K562 (cell line): ENCODE data around the gene AMMECR1L. TPM values are rescaled to one million over a fixed set of nuclear protein-coding genes. Genes with fewer than 3 reads are reported as not detected.
"Not testable (repeated sequence)": the region's sequence is repeated elsewhere in the genome, so short reads cannot be mapped to it uniquely, and the experiment has no call there.

Source experiments
- ATAC-seq: fragments of 200-7000 bp; cut with Tn5 transposase; 3 replicates; pipeline ENCODE4 v1.9.1; 2020; ENCODE audit warnings: moderate library complexity
- BruUV-seq: library from RNA; stranded (reverse); fragments of 400-500 nt; replicated peaks from 2 replicates; lab custom pipeline; 2021; lab: Mats Ljungman, UMichigan
- CTCF ChIA-PET: fragments of 300-600 bp; formaldehyde crosslinking; extraction: SDS; loops from one replicate; lab custom pipeline; 2021; ENCODE audit warnings: low intra/inter-chr PET ratio; lab: Yijun Ruan, JAX
- POLR2A ChIA-PET: fragments of 300-600, 350-650 bp; sonication (Branson Sonifier 250); formaldehyde crosslinking; extraction: SDS; loops from one replicate; lab custom pipeline; 2021; ENCODE audit warnings: antibody characterized with exemption, inconsistent platforms; lab: Yijun Ruan, JAX
- DNase-seq, 4 experiments: peaks; one replicate each; pipeline versions ENCODE4 v3.0.0 to v3.0.0-alpha.2; 2011 to 2018; ENCODE audit warnings: low spot score in 3 of 4, mixed read lengths in 3 of 4; ENCODE audit errors: extremely low read depth in 1 of 4
- FAIRE-seq: peaks from 2 replicates; lab custom pipeline; 2011; peaks lifted over from hg19 to GRCh38; lab: Jason Lieb, UNC
- H2AFZ ChIP-seq: 2 replicates; pipeline ENCODE4 v1.6.0; 2011; ENCODE audit warnings: low read depth, low read length, control low read depth, inconsistent platforms
- H3K27ac ChIP-seq: fragments of 200-600 bp; 3 replicates; pipeline ENCODE4 v1.8.0; 2011; ENCODE audit warnings: low read depth, mild to moderate bottlenecking, control low read depth, inconsistent platforms, low read length, moderate library complexity, mixed read lengths; ENCODE audit errors: extremely low read depth
- H3K27me3 ChIP-seq, 2 experiments: fragments of 300-600 bp in 1 of 2; 2 replicates in 1 of 2; 3 replicates in 1 of 2; pipeline versions ENCODE4 v1.6.0 to v1.8.0; 2011; ENCODE audit warnings: inconsistent platforms in 2 of 2, low read length in 2 of 2, mild to moderate bottlenecking in 1 of 2, mixed read lengths in 1 of 2, moderate library complexity in 1 of 2; ENCODE audit not compliant: control insufficient read depth in 2 of 2, insufficient read depth in 2 of 2
- H3K36me3 ChIP-seq: fragments of 300-600 bp; 3 replicates; pipeline ENCODE4 v1.8.0; 2011; ENCODE audit warnings: mild to moderate bottlenecking, low read length, inconsistent platforms; ENCODE audit not compliant: control insufficient read depth, insufficient read depth
- H3K4me1 ChIP-seq, 2 experiments: fragments of 200-600 bp in 1 of 2; replicated peaks in 1 of 2; 2 replicates in 1 of 2; 3 replicates in 1 of 2; pipeline versions ENCODE4 v1.5.1 to v1.8.0; 2011; ENCODE audit warnings: inconsistent platforms in 2 of 2, low read length in 2 of 2, mild to moderate bottlenecking in 1 of 2, mixed read lengths in 1 of 2, moderate library complexity in 1 of 2; ENCODE audit not compliant: control insufficient read depth in 2 of 2, insufficient read depth in 2 of 2
- H3K4me2 ChIP-seq: 2 replicates; pipeline ENCODE4 v1.6.1; 2011; ENCODE audit warnings: low read length, control low read depth, inconsistent platforms, mixed read lengths; ENCODE audit not compliant: insufficient read depth
- H3K4me3 ChIP-seq: fragments of 200-600 bp; sonication (generic), shearing (Covaris generic); 2 replicates; pipeline ENCODE4 v1.5.1; 2016; ENCODE audit warnings: control low read depth, inconsistent platforms
- H3K79me2 ChIP-seq: fragments of 200-600 bp; 3 replicates; pipeline ENCODE4 v1.8.0; 2011; ENCODE audit warnings: low read length, inconsistent platforms; ENCODE audit not compliant: control insufficient read depth, insufficient read depth
- H3K9ac ChIP-seq, 2 experiments: 2 replicates each; pipeline versions ENCODE4 v1.6.0 to v1.6.1; 2011; ENCODE audit warnings: low read depth in 2 of 2, low read length in 2 of 2, control low read depth in 1 of 2, inconsistent platforms in 1 of 2, mild to moderate bottlenecking in 1 of 2, mixed read lengths in 1 of 2; ENCODE audit not compliant: insufficient read depth in 1 of 2
- H3K9me1 ChIP-seq: one replicate; pipeline ENCODE4 v1.6.0; 2011; ENCODE audit warnings: inconsistent platforms, mild to moderate bottlenecking, low read length, moderate library complexity; ENCODE audit not compliant: control insufficient read depth, insufficient read depth
- H3K9me3 ChIP-seq: replicated peaks from 2 replicates; pipeline ENCODE4 v1.5.1; 2011; ENCODE audit warnings: low read depth, low read length, inconsistent platforms; ENCODE audit not compliant: control insufficient read depth, insufficient read depth
- H4K20me1 ChIP-seq: replicated peaks from 2 replicates; pipeline ENCODE4 v1.6.1; 2011; ENCODE audit warnings: low read length, inconsistent platforms, mixed read lengths; ENCODE audit not compliant: control insufficient read depth, insufficient read depth
- CBX3 ChIP-seq, 2 experiments: IDR thresholded peaks; 1 replicate in 1 of 2; 2 replicates in 1 of 2; pipeline ENCODE4 v1.6.1; 2012; ENCODE audit warnings: inconsistent platforms in 2 of 2, low read length in 2 of 2, borderline replicate concordance in 1 of 2, control low read depth in 1 of 2
- MCM2 ChIP-seq: fragments of 450-650 bp; IDR thresholded peaks from 2 replicates; pipeline ENCODE4 v1.6.1; 2017; ENCODE audit warnings: low read depth, mild to moderate bottlenecking
- NELFE ChIP-seq: IDR thresholded peaks from 2 replicates; pipeline ENCODE4 v1.6.1; 2011; ENCODE audit warnings: mild to moderate bottlenecking; ENCODE audit not compliant: insufficient read depth, insufficient read length
- NFYB ChIP-seq: IDR thresholded peaks from 2 replicates; pipeline ENCODE4 v1.6.1; 2011; ENCODE audit warnings: mild to moderate bottlenecking, moderate library complexity; ENCODE audit not compliant: insufficient read length; ENCODE audit errors: extremely low read depth
- NR1H2 ChIP-seq: sonication (generic); formaldehyde crosslinking; IDR thresholded peaks from 2 replicates; pipeline ENCODE4 v1.4.0; 2020; ENCODE audit warnings: mild to moderate bottlenecking, missing genetic modification reagents
- STAT5A ChIP-seq: IDR thresholded peaks from 2 replicates; pipeline ENCODE4 v1.6.1; 2012; ENCODE audit warnings: low read length, inconsistent platforms, borderline replicate concordance
- ZBTB7A ChIP-seq: IDR thresholded peaks from 2 replicates; pipeline ENCODE4 v1.6.1; 2011; ENCODE audit warnings: low read depth, mild to moderate bottlenecking, low read length, moderate library complexity, borderline replicate concordance; ENCODE audit not compliant: control insufficient read depth
- ZEB2 ChIP-seq: fragments of 450-650 bp; IDR thresholded peaks from 2 replicates; pipeline ENCODE4 v1.6.1; 2016
- ZNF263 ChIP-seq: sonication (generic); formaldehyde crosslinking; IDR thresholded peaks from 2 replicates; pipeline ENCODE4 v1.8.0; 2022; ENCODE audit warnings: mild to moderate bottlenecking, missing genetic modification reagents, borderline replicate concordance
- ZNF589 ChIP-seq: fragments of 200-800 bp; sonication (Bioruptor generic); IDR thresholded peaks from 2 replicates; pipeline ENCODE4 v1.6.1; 2016; ENCODE audit warnings: low read depth, missing genetic modification characterization, missing compliant biosample characterization
- WGBS: fragments of 100-300 bp; shearing (Covaris generic); methylation state at CpG from one replicate; pipeline ENCODE4 v1.1.6; 2016; ENCODE audit warnings: low coverage, mixed read lengths; ENCODE audit not compliant: insufficient coverage; ENCODE audit errors: missing lambda C conversion rate; 5-methylcytosine and 5-hydroxymethylcytosine counted together
- in situ Hi-C: fragments of 300-500 bp; cut with MboI; formaldehyde crosslinking; loops from 4 replicates; pipeline ENCODE4 v1.15.0; 2018; ENCODE audit warnings: inconsistent platforms, mixed read lengths
- intact Hi-C: fragments of 100-400 bp; cut with micrococcal nuclease; formaldehyde crosslinking; loops from 2 replicates; pipeline ENCODE4 v1.14.2; 2022
- polyA plus RNA-seq, 8 experiments: library from polyadenylated mRNA; depleted of rRNA in 4 of 8; stranded (reverse) in 5 of 8; unstranded in 3 of 8; fragments of >200 nt; fragmentation: Nextera tagmentation in 2 of 8; fragmentation: Illumina TruSeq in 1 of 8; extraction: Ambion mirVana in 2 of 8; extraction: Trizol in 1 of 8; gene quantifications; 2 replicates each; pipeline versions ENCODE4 v1.2.1 to v1.2.3, GENCODE V29; 2011 to 2014; ENCODE audit warnings: inconsistent platforms in 1 of 8, missing spikeins in 1 of 8
- total RNA-seq, 7 experiments: library from RNA; depleted of rRNA in 6 of 7; stranded (reverse); fragments of >200 nt in 6 of 7; fragmentation: Illumina TruSeq in 2 of 7; extraction: Trizol in 2 of 7; gene quantifications; 2 replicates each; pipeline versions ENCODE4 v1.2.1 to v1.2.3, GENCODE V29; 2011 to 2021; ENCODE audit warnings: low replicate concordance in 1 of 7

AMMECR1L gene
- total and polyA plus RNA-seq, 9 of the 15 experiments (the other 6 are each of a cell fraction or from before 2014, with no cell fraction given), result 3.7 to 15.3 (median 9.1) TPM

DNA sequence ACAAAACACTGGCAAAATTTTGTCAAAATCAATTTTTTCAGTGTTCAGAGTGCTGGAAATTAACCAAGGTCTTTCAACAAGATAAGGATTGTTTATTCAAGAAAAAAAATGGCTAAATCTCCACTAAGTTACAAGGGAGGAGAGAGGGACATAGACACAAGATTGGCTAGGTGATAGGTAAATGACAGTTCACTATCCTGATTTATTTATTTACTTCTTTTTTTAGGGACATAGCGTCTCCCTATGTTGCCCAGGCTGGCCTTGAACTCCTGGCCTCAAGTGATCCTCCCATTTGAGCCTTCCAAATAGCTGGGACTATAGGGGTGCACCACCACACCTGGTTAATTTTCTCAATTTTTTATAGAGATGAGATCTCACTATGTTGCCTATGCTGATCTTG lies 71.1 kb downstream of the AMMECR1L start:
- intact Hi-C loops, result no loop called here
- 11% methylated on average over 1 of the region's 1 CpG for WGBS
- no peaks in the 10 kb centered on the region for H3K9me1 ChIP-seq
- POLR2A ChIA-PET, result no interaction called here
- H4K20me1 ChIP-seq, result peaks cover 10% of the 10 kb centered on the region; the same call in 1 of the 2 replicates
- TF ChIP-seq ZEB2 (no peak), CBX3 (IDR thresholded peaks at IDR 0.05; ENCODE audit: borderline replicate concordance in 1 of 2, low read length in 2 of 2) (no peak), STAT5A (no peak), NELFE (no peak), NR1H2 (CRISPR knock-in tag) (no peak), NFYB (no peak), ZBTB7A (no peak), ZNF263 (CRISPR knock-in tag) (no peak), MCM2 (no peak), ZNF589 (CRISPR knock-in tag) (no peak)
- TF ChIP-seq, all 486 proteins: peak for 0
- peaks cover 14% of the 10 kb centered on the region for H3K79me2 ChIP-seq
- CTCF ChIA-PET, result no interaction called here
- H3K36me3 ChIP-seq, result no peaks in the 10 kb centered on the region
- no peak overlapping the region for H3K27ac ChIP-seq
- DNase-seq (no peak), ATAC-seq (no peak), FAIRE-seq (no peak)
- no peak overlapping the region for H2AFZ ChIP-seq
- H3K4me2 ChIP-seq, result no peak overlapping the region
- no peak overlapping the region for H3K4me3 ChIP-seq
- no peaks in the 10 kb centered on the region; the same call in 1 of the 2 replicates for H3K9me3 ChIP-seq
- H3K27me3 ChIP-seq, result peaks cover 9 to 12% of the 10 kb centered on the region in 2 experiments; a peak in 3 of 5 replicates
- no peak overlapping the region for H3K9ac ChIP-seq
- no TSS peak for BruUV-seq
- in situ Hi-C loops, result no loop called here
- peaks cover 5 to 9% of the 10 kb centered on the region in 2 experiments; a peak in 4 of 5 replicates for H3K4me1 ChIP-seq

DNA sequence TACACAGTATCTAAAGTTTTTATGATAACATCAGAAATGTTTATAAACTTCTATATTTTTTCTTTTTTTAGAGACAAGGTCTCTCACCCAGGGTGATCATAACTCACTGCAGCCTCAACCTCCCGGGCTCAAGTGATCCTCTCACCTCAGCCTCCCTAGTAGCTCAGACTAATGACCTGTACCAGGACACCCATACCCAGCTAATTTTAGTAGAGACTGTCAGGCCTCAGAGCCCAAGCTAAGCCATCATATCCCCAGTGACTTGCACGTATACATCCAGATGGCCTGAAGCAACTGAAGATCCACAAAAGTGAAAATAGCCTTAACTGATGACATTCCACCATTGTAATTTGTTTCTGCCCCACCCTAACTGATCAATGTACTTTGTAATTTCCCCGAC lies 73.3 kb downstream of the AMMECR1L start:
- H3K27me3 ChIP-seq, H3K27ac ChIP-seq, FAIRE-seq, in situ Hi-C loops, intact Hi-C loops, CTCF ChIA-PET, DNase-seq, BruUV-seq, H2AFZ ChIP-seq, H3K4me2 ChIP-seq, H3K9me1 ChIP-seq, H3K9ac ChIP-seq, H3K4me3 ChIP-seq, H3K9me3 ChIP-seq, H3K36me3 ChIP-seq, ATAC-seq: not testable (repeated sequence)
- H3K79me2 ChIP-seq, result peaks cover 36% of the 10 kb centered on the region
- peaks cover 5 to 12% of the 10 kb centered on the region in 2 experiments; a peak in 4 of 5 replicates for H3K4me1 ChIP-seq
- H4K20me1 ChIP-seq, result peaks cover 11% of the 10 kb centered on the region; the same call in 1 of the 2 replicates
- POLR2A ChIA-PET, result interaction anchor here (1.4 kb wide), 1 partner anchor 112 kb away, joined by 3 read pairs; no protein-coding TSS in a partner anchor
- 74% methylated on average over 3 of the region's 3 CpGs for WGBS
